GM19238 (cell line): ENCODE results near the gene TIMP4.
A peak's percentile ranks its signal among the peaks of the same experiment; 100 is the strongest.

Experiments used
- DNase-seq: peaks from one replicate; pipeline ENCODE4 v3.0.0; 2011; ENCODE audit warnings: low spot score; ENCODE audit not compliant: insufficient read length

TIMP4 gene

GRCh38 chr3:12158387-12159226 lies at the start of gene TIMP4:
TSS of gene TIMP4 (minus strand) at chr3:12158912. CDS start at chr3:12158840, 72 bp downstream.
- no peak for DNase-seq

DNA sequence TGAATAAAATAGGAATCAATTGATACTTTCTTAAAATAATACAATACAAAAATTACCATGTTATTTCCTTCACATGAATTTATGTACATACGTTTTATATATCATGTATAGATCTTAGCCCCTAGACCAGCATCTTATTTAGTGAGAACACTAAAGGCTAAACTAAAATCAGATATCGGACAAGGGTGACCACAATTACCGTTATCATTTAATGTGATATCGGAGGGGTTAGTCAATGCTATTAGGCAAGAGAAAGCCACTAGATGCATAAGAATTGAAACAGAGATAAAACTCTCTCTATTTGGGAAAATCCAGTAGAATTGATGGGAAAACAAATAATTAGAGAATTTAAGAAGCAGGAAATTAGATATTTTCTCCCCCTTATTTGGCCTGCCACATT lies 46.5 kb upstream of the TIMP4 start:
- DNase-seq: no peak

GRCh38 chr3:12201813-12202212 lies 43.1 kb upstream of the TIMP4 start:
- no peak for DNase-seq

DNA sequence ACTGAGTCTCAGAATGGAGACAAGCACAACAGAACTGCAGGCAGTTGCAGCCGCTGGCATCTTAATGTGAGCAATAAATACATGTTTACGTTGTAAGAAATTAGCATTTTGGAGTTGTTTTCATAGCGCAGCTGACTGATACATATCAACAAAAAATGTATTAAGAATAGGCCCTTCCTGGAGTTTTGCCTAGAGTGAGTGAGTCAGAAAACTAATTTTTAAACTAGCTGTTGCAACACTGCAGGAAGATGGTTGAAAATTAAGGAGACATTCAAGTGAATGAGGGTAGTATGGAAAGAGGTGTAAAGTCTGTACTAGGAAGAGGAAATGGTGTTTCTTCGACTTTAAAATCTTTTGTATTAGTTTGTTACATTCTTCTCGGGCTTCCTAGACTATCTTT lies 39.6 kb upstream of the TIMP4 start:
- DNase-seq: no peak

DNA sequence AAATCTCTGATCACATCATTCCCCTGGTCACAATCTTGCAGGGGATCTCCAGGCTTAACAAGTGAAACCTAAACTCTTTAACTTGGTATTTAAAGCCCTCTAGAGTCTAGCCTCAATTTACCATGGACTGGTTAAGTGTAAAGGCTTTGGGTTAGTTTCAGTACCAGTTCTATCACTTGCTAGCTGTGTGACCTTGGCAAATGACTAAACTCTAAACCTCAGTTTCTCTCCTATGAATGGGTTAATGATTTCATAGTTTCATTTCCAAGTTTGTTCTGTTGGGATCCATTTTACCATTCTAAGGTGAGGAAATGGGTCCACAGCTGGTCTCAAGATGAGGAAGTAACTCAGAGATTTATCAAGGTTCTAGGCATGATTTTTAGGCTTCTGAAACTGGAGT lies 38.8 kb upstream of the TIMP4 start:
- DNase-seq: no peak

- DNase-seq: no peak
Measured at GRCh38 chr3:12196684-12197083, 38.0 kb upstream of the TIMP4 start.

DNA sequence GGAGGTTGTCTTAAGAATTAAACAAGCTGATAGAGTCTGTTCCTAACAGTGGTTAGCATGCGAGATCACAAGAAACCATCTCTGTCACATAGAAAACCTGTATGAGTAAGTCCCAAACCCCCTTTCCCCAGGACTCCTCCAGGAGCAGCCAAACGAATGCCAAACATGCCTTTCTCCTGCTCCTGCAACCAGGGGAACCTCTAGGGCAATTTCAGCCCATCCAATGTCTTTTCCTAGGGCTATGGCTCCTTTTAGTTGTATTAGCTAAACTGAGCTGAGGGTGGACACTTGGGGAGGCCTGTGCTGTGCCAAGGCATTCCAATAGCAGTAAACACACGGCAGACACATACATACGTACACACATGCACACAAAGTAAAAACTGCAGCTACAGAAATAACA lies 36.5 kb upstream of the TIMP4 start:
- no peak for DNase-seq

DNA sequence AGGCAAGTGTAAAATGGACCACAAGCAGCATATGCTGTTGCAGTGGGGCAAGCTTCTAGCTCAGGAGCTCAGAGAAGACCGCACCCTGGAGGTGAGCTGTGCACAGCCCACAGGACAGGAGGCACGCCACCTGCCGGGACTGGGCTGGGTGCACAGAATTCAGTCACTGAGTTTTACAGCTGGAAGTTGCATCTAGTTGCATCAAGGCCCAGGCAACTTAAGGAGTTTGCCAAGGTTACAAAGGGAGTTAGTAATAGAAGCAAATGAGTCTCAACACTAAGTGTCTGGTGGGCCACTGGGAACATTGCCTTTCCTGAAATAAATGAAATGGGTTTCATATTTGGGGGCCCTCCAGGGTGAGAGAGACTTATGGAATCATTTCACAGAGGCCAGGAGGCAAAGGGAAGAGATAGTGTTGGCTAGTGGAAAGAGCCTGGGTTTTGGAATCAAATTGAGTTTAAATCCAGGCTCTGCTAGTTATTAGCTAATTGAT lies 36.0 kb upstream of the TIMP4 start:
- no peak for DNase-seq

DNA sequence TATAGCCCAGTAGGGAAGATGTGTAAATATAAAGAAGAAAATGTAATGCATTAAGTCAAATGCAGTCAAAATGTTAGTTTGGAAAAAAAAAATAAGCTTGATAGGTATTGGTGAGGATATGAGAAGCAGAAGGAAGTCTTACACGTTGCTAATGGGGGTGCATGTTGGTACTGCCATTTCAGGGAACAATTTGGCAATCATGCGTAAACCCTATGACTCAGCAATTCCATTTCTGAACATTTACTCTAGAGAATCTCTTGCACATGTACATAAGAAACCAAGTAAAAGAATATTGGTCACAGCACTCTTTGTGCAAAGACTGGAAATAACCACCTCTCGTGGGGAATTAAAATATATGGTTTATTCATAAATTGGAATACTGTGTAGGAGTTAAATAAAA lies 35.5 kb upstream of the TIMP4 start:
- DNase-seq: no peak

DNA sequence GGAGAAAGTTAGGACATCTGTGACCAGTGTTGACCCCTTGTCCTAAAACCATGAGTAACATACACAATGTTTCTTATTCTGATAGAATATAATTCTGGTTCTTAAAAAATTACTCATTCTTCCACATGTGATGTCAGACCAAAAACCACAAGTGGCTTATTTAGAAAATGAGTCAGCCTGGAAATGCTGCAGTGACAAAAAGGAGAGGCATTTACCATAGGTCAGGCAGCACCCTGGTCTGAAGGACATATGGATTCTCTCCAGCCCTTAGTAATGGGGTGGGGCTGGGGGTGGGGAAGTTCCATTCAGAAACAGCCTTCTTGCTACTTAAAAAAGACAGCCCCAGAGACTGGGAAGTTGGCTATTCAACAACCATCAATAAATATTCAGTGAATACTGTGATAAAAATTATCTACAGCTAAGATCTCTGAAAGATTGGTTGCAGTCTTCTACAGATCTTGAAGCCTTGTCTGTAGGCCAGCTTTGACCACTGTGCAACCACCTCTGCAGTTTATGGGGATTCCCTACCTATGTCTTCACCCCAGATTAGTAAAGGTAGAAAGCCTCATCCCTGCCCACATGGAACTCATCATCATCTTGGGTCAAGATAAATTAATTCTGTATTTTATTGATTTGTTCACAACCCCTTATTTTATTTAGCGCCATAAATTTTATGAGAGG lies 34.9 kb upstream of the TIMP4 start:
- no peak for DNase-seq

DNA sequence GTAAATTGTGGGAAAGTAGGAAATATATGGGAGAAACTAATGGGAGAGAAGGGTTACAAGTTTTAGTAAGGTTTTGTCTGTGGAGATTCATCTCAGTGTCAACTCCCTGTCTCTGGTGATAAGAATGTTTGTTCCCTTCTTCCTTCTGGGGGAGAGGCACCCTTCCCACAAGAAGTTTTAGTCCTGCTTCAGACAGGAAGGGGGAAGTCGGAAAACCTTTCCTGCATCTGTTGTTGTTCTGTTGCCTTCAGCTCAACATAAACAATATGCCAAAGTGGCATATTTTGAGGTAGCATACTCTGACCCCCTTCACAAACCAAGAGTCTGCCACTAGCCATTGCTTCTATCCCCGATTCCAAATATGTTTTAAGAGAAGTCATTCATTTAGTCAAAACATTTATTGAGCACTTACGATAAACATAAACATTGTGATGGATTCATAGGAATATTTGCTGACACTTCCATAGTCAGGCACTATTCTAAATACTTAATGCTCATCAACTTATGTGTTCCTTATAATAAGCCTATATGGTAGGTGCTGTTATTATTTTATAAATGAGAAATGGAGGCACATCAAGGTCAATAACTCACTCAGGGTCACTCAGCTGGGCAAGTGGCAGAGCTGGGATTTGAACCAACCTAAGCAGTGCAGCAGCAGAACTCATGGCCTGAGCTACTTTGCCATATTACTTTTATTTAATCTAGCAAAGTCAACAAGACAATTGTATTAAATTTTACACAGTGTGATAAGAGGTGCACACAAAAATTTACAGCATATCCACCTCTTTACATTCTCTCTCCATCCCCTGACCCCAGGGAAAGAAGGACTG lies 34.2 kb upstream of the TIMP4 start:
- no peak for DNase-seq

DNA sequence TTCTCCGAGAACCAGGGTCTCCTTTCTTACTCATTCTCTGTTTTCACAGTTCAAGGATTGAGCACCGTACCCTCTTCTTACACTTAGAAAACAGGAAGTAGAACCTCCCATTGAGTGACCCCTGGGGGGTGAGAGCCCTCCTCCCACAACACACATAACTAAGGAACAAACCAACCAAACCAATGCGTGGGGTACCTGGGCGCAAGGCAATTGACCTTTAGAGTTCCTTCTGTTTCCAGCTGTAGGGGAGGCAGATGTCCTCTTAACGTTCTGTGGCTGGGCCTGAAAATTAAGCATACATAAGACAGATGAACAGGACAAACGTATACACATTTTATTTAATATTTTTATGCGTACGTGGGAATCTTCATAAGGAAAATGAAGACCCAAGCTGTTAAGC lies 33.5 kb upstream of the TIMP4 start:
- DNase-seq: no peak

DNA sequence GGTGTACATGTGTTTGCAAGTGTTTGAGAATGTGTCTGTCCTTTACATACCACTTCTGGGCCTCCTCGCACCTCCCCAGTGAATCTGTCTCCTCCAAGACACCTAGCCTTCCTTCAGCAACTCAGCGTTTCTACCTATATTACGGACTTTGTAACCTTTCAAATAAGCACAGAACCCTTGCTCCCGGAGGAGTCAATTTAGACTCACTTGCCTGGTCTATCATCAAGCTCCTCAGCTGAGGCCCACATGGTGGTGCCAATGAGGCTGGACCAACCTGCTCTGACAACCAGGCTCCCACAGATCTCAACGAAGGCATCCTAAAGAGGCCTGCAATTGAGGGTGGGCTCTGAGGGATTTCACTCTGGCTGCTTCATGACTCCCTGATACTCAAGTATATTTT lies 32.8 kb upstream of the TIMP4 start:
- DNase-seq: no peak

DNA sequence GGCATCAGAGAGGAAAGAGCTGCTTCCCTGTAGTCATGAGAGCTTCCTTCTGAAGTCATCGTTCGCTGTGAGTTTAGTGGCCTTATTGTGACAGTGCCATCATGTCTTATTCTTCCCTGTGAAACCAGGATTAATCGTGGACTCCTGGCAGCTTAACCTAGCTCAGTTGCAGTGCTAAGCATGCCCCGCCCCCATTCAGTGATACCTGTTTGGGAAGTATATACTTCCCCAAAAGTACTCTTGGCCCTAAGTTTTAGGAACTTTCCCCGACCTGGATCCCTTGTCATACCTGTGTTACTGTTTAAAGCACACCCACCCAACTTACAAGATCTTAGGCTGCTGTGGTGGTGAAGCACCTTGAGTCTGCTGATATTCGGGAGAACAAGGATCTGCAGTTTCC lies 32.1 kb upstream of the TIMP4 start:
- no peak for DNase-seq

DNA sequence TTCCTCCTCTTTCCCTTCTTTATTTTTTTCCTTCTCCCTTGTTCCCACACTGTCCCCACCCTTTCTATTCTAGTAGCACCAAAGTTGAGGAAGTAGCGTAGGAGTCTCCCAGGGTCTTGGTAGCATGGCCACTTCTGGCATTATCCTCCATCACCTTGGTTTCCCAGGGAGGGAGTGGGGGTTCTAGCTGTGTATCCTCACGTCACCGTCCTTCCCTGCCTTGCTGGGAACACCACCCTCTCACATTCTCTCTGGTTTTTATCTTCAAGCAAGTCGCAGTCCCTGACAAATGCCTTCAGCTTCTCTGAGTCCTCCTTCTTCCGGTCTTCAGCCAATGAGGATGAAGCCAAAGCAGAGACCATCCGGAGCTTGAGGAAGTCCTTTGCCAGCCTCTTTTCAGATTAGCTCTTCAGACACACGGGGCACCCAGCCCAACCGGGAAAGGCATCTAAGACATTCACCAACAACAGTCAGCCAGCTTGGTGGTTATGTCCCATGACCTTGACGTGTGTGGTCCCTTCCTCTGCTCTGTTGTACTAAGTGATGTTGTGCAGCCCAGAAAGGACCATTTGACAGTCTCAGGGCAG lies 31.6 kb upstream of the TIMP4 start:
- DNase-seq: no peak

- no peak for DNase-seq
Measured at GRCh38 chr3:12188681-12189287, 30.1 kb upstream of the TIMP4 start.

DNA sequence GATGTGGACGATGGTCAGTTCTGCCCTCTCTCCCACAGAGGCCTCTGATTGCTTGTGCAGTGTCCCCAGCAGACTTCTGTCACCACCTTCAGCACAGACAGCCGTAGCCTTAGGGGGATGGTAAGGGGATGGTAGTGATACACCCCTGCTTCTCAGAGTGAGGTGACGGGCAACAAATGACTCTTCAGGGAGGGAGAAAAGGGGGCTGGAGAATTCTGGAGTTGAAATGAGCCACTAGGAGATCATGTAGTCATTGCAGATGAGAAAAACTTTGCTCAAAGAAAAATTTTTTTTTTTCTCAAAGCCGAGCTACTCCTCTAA lies 29.6 kb upstream of the TIMP4 start:
- DNase-seq: no peak

DNA sequence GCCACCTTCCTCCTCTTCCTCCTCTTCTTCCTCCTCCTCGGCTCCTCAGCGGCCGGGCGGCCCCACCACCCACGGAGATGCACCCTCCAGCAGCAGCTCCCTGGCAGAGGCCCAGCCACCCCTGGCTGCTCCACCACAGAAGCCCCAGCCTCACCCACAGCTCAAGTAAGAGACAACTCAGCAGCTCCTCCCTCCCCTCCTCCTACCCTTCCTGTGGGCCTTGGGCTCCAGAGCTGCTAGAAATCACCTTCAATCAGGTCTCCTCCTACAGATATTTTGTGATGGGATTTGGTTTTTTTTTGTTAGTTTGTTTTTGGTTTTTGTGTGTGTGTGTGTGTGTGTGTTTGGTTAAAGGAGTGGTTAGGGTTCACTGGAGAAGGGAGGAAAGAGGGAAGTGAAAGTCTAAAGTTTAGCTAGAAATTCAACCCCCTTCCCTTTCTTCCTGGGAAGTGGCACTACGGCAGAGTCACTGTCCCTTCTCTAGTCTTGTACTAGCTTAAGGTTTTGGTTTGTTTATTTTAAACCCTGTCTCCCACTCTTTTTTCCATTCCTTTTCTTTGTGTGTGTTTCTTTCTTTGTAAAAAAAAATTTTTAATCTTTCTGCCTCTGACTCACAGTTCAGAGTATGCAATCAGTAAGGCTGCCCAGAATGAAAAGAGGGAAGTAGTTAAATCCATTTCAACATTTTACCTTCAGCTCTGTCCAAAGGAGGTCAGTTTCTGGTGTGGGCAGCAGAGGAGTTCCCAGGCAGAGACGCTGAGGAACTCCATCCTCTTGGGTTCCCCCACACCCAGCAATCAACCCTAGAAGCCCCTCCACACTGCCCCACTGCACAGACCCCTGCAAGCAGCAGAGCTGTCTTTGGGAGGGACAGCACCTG lies 29.0 kb upstream of the TIMP4 start:
- DNase-seq: peak; percentile 51

- DNase-seq: no peak
Measured at GRCh38 chr3:12186515-12187286, 28.0 kb upstream of the TIMP4 start.

DNA sequence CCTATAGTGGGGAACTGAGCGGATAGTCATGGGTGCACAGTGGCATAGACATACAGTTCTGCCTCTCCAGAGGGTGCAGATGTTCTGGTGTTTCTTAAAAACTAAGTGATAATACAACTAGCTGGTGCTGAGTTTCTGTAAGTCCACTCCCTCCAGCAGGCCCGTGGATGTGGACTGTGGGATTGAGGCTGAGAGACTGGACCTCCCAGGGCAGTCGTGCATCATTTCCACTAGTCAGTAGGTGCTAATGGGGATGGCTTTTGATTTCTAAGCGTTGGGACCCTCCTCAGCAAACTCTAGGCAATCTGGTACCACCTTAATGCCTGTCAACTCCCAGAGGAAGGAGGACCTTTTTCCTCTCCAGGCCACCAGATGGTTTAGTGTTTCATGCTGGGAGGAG lies 27.3 kb upstream of the TIMP4 start:
- DNase-seq: no peak
